Activated naive CD4-positive, alpha-beta T cell (primary cell): ENCODE results near the gene BTNL9.
"Not testable (repeated sequence)": the region's sequence is repeated elsewhere in the genome, so short reads cannot be mapped to it uniquely, and the experiment has no call there.

Source experiments
- DNase-seq, 4 experiments: peaks; one replicate each; lab custom pipeline; 2025; lab: John Stamatoyannopoulos, UW

The BTNL9 gene

GRCh38 chr5:181100121-181100875 lies 60.2 kb downstream of the BTNL9 start:
- DNase-seq, result no peak

- not testable (repeated sequence) for DNase-seq
These were observed 61.1 kb downstream of the BTNL9 start for GRCh38 chr5:181101030-181101641.

- not testable (repeated sequence) for DNase-seq
These were observed 62.0 kb downstream of the BTNL9 start for GRCh38 chr5:181101930-181102674.

GRCh38 chr5:181104259-181104568 lies 64.1 kb downstream of the BTNL9 start:
- not testable (repeated sequence) for DNase-seq

GRCh38 chr5:181104606-181105390 lies 64.7 kb downstream of the BTNL9 start:
- not testable (repeated sequence) for DNase-seq

GRCh38 chr5:181105391-181106025 lies 65.4 kb downstream of the BTNL9 start:
- no peak for DNase-seq

- no peak for DNase-seq
These were observed 67.6 kb downstream of the BTNL9 start for GRCh38 chr5:181107699-181108098.

GRCh38 chr5:181108578-181109165 lies 68.6 kb downstream of the BTNL9 start:
- DNase-seq, result no peak

- no peak for DNase-seq
These were observed 69.5 kb downstream of the BTNL9 start for GRCh38 chr5:181109489-181110013.

- no peak for DNase-seq
These were observed 70.9 kb downstream of the BTNL9 start for GRCh38 chr5:181111010-181111409.
